ENCODE data around the gene PTGFR.

Gene PTGFR

GRCh38 chr1:78553859-78554258, 63.1 kb downstream of the PTGFR start:
- TF ChIP-seq RAD21 (IDR thresholded peaks at IDR 0.05; ENCODE audit: low read depth) (peak; percentile 53), TEAD4 (IDR thresholded peaks at IDR 0.05) (no peak)

GRCh38 chr1:78554840-78555239, 64.1 kb downstream of the PTGFR start:
- TF ChIP-seq NFIC (IDR thresholded peaks at IDR 0.05) (no peak), TAF1 (IDR thresholded peaks at IDR 0.05; ENCODE audit: low read depth) (no peak), EGR1 (IDR thresholded peaks at IDR 0.05) (no peak), CEBPB (IDR thresholded peaks at IDR 0.05) (no peak), TCF12 (IDR thresholded peaks at IDR 0.05; ENCODE audit: low read depth) (no peak)

- TF ChIP-seq TEAD4 (IDR thresholded peaks at IDR 0.05) (no peak), EGR1 (IDR thresholded peaks at IDR 0.05) (no peak), CEBPB (IDR thresholded peaks at IDR 0.05) (no peak), CREB1 (IDR thresholded peaks at IDR 0.05; ENCODE audit: low read depth) (no peak), TCF12 (IDR thresholded peaks at IDR 0.05; ENCODE audit: low read depth) (no peak), EP300 (IDR thresholded peaks at IDR 0.05; ENCODE audit: borderline replicate concordance) (no peak), MAX (IDR thresholded peaks at IDR 0.05) (no peak), USF1 (IDR thresholded peaks at IDR 0.05) (no peak), YY1 (IDR thresholded peaks at IDR 0.05; ENCODE audit: low read depth) (no peak), NFIC (IDR thresholded peaks at IDR 0.05) (no peak), ZBTB7A (IDR thresholded peaks at IDR 0.05; ENCODE audit: low read depth) (no peak), TAF1 (IDR thresholded peaks at IDR 0.05; ENCODE audit: low read depth) (no peak), REST (IDR thresholded peaks at IDR 0.05; ENCODE audit: low read depth) (no peak), RAD21 (IDR thresholded peaks at IDR 0.05; ENCODE audit: low read depth) (no peak), FOXM1 (IDR thresholded peaks at IDR 0.05; ENCODE audit: borderline replicate concordance, low read depth) (no peak)
Observed at GRCh38 chr1:78559680-78560079, 68.9 kb downstream of the PTGFR start.

- TF ChIP-seq CEBPB (IDR thresholded peaks at IDR 0.05), result no peak
- no peak for TF ChIP-seq FOXM1 (IDR thresholded peaks at IDR 0.05; ENCODE audit: borderline replicate concordance, low read depth)
- no peak for TF ChIP-seq ZBTB7A (IDR thresholded peaks at IDR 0.05; ENCODE audit: low read depth)
Observed at GRCh38 chr1:78560811-78561210, 70.0 kb downstream of the PTGFR start.

GRCh38 chr1:78561856-78562255, 71.1 kb downstream of the PTGFR start:
- TF ChIP-seq EP300 (IDR thresholded peaks at IDR 0.05; ENCODE audit: borderline replicate concordance) (no peak), ZBTB7A (IDR thresholded peaks at IDR 0.05; ENCODE audit: low read depth) (no peak), NFIC (IDR thresholded peaks at IDR 0.05) (no peak), FOXM1 (IDR thresholded peaks at IDR 0.05; ENCODE audit: borderline replicate concordance, low read depth) (no peak), USF1 (IDR thresholded peaks at IDR 0.05) (no peak), YY1 (IDR thresholded peaks at IDR 0.05; ENCODE audit: low read depth) (no peak), REST (IDR thresholded peaks at IDR 0.05; ENCODE audit: low read depth) (no peak), EGR1 (IDR thresholded peaks at IDR 0.05) (no peak), MAX (IDR thresholded peaks at IDR 0.05) (no peak), CREB1 (IDR thresholded peaks at IDR 0.05; ENCODE audit: low read depth) (no peak), TCF12 (IDR thresholded peaks at IDR 0.05; ENCODE audit: low read depth) (no peak), CEBPB (IDR thresholded peaks at IDR 0.05) (no peak), RAD21 (IDR thresholded peaks at IDR 0.05; ENCODE audit: low read depth) (no peak), TEAD4 (IDR thresholded peaks at IDR 0.05) (no peak), TAF1 (IDR thresholded peaks at IDR 0.05; ENCODE audit: low read depth) (no peak)

GRCh38 chr1:78565393-78565792, 74.6 kb downstream of the PTGFR start:
- TF ChIP-seq TEAD4 (IDR thresholded peaks at IDR 0.05) (no peak), EP300 (IDR thresholded peaks at IDR 0.05; ENCODE audit: borderline replicate concordance) (no peak), EGR1 (IDR thresholded peaks at IDR 0.05) (no peak)

GRCh38 chr1:78570539-78570938, 79.8 kb downstream of the PTGFR start:
- TF ChIP-seq FOXM1 (IDR thresholded peaks at IDR 0.05; ENCODE audit: borderline replicate concordance, low read depth) (no peak), CREB1 (IDR thresholded peaks at IDR 0.05; ENCODE audit: low read depth) (no peak), EP300 (IDR thresholded peaks at IDR 0.05; ENCODE audit: borderline replicate concordance) (no peak), TCF12 (IDR thresholded peaks at IDR 0.05; ENCODE audit: low read depth) (no peak), ZBTB7A (IDR thresholded peaks at IDR 0.05; ENCODE audit: low read depth) (no peak), NFIC (IDR thresholded peaks at IDR 0.05) (no peak), CEBPB (IDR thresholded peaks at IDR 0.05) (no peak), USF1 (IDR thresholded peaks at IDR 0.05) (no peak), TAF1 (IDR thresholded peaks at IDR 0.05; ENCODE audit: low read depth) (no peak), MAX (IDR thresholded peaks at IDR 0.05) (no peak), TEAD4 (IDR thresholded peaks at IDR 0.05) (no peak), EGR1 (IDR thresholded peaks at IDR 0.05) (no peak)

Measured in Ishikawa (cell line).